Activated CD8-positive, alpha-beta memory T cell treated with anti-CD3 and anti-CD28 coated beads, Interleukin-2, amount 10 ng/mL, durations not matched to agents 7 days and 5 days (primary cell): ENCODE data around the gene MPDZ. TPM values are rescaled to one million over a fixed set of nuclear protein-coding genes. Genes with fewer than 3 reads are reported as not detected.

ENCODE experiments used
- ATAC-seq: fragments of 150-1000 bp; cut with Tn5 transposase; one replicate; pipeline ENCODE4 v1.10.0; 2021; ENCODE audit warnings: moderate library complexity
- CTCF ChIA-PET: fragments of 350-600 bp; sonication (Branson Sonifier 250); formaldehyde crosslinking; loops from one replicate; lab custom pipeline; 2021; ENCODE audit warnings: antibody characterized with exemption; lab: Charles Lee
- DNase-seq: peaks from one replicate; pipeline ENCODE4 v3.0.0-alpha.2; 2020
- H3K27ac Mint-ChIP-seq: one replicate; pipeline ENCODE4 v1.8.0; 2021; ENCODE audit warnings: mild to moderate bottlenecking, mixed read lengths
- H3K27me3 Mint-ChIP-seq: one replicate; pipeline ENCODE4 v1.8.0; 2021; ENCODE audit warnings: mixed read lengths
- H3K36me3 Mint-ChIP-seq: one replicate; pipeline ENCODE4 v1.8.0; 2021; ENCODE audit warnings: mild to moderate bottlenecking, mixed read lengths
- H3K4me1 Mint-ChIP-seq: one replicate; pipeline ENCODE4 v1.8.0; 2021; ENCODE audit warnings: mixed read lengths
- H3K4me3 Mint-ChIP-seq: one replicate; pipeline ENCODE4 v1.8.0; 2021; ENCODE audit warnings: mild to moderate bottlenecking, moderate library complexity, mixed read lengths
- H3K9me3 Mint-ChIP-seq: one replicate; pipeline ENCODE4 v1.8.0; 2022; ENCODE audit warnings: low read depth, mixed read lengths
- total RNA-seq, 2 experiments: library from RNA; stranded (reverse); gene quantifications; one replicate each; pipeline ENCODE4 v1.2.3, GENCODE V29; 2021

The MPDZ gene
- total RNA-seq, 2 experiments from 2014 or later = not detected

GRCh38 chr9:13061390-13061789 is 218.1 kb downstream of the MPDZ start:
- no peaks in the 10 kb centered on the region for H3K36me3 Mint-ChIP-seq
- no peaks in the 10 kb centered on the region for H3K27me3 Mint-ChIP-seq
- ATAC-seq (no peak), DNase-seq (no peak)
- no peaks in the 10 kb centered on the region for H3K4me1 Mint-ChIP-seq
- CTCF ChIA-PET = interaction anchor here (1.2 kb wide), 1 partner anchor 27 kb away, joined by 3 read pairs; no protein-coding TSS in a partner anchor
- H3K27ac Mint-ChIP-seq = no peak overlapping the region
- peaks cover 6% of the 10 kb centered on the region for H3K9me3 Mint-ChIP-seq
- H3K4me3 Mint-ChIP-seq = no peak overlapping the region
